ENCODE data around the gene PBX2.

DNA sequence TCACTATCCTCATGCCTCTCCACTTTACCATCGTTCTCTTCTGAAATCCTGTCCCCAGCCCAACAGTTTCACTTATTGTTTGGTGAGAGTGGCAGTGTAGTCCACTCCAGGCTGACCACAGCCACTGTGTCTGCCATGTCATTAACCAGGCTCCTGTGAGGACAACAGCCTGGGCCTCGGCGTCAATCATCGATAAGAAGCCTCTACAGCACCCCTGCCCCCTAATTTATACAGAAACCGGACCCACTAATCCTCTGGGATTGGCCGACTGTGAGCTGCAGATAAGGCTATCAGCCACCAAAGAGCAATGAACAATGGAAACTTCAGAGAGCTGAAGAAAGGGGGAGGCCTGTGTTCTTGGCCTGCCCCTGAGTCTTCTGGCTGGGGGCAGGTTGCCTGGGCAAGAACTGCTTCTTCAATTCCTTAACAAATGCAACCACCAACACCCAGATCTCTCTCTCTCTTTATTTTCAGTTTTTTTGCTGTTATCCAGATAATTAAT lies 22.2 kb downstream of the PBX2 start:
- TF ChIP-seq CTCF (IDR thresholded peaks at IDR 0.05; ENCODE audit: low read depth, low read length), result no peak
- TF ChIP-seq POLR2A (IDR thresholded peaks at IDR 0.05; ENCODE audit: extremely low read depth, insufficient read length), result no peak
- no peak for TF ChIP-seq MAX (IDR thresholded peaks at IDR 0.05; ENCODE audit: low read depth, low read length)

Measured in NB4 (cell line).